ENCODE results near the gene FAM186B.

- TF ChIP-seq SP1 (IDR thresholded peaks at IDR 0.05) (no peak), HDGF (IDR thresholded peaks at IDR 0.05; ENCODE audit: borderline replicate concordance) (no peak), ZNF384 (IDR thresholded peaks at IDR 0.05) (no peak), BHLHE40 (IDR thresholded peaks at IDR 0.05; ENCODE audit: borderline replicate concordance) (no peak), ARNT (IDR thresholded peaks at IDR 0.05) (no peak)
- TF ChIP-seq, protein P1, sequence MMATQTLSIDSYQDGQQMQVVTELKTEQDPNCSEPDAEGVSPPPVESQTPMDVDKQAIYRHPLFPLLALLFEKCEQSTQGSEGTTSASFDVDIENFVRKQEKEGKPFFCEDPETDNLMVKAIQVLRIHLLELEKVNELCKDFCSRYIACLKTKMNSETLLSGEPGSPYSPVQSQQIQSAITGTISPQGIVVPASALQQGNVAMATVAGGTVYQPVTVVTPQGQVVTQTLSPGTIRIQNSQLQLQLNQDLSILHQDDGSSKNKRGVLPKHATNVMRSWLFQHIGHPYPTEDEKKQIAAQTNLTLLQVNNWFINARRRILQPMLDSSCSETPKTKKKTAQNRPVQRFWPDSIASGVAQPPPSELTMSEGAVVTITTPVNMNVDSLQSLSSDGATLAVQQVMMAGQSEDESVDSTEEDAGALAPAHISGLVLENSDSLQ (IDR thresholded peaks at IDR 0.05): no peak
These were observed 28.4 kb upstream of the FAM186B start for GRCh38 chr12:49633703-49634345.
